KBM-7 (cell line): Measurements from ENCODE around the gene BRD9.
"Not testable (repeated sequence)": the region's sequence is repeated elsewhere in the genome, so short reads cannot be mapped to it uniquely, and the experiment has no call there.

Source experiments
- DNase-seq: peaks from one replicate; pipeline ENCODE4 v3.0.0-alpha.2; 2015
- in situ Hi-C: fragments of 300-500 bp; cut with MboI; formaldehyde crosslinking; loops from 2 replicates; pipeline ENCODE4 v1.14.3; 2020; ENCODE audit warnings: low sequenced_read_pairs, low pct_unique_long_range_greater_than_20kb, mixed read lengths

Gene BRD9

GRCh38 chr5:885127-885442 is 7.5 kb downstream of the BRD9 start:
- in situ Hi-C loops = no loop called here
- DNase-seq = no peak

- no peak for DNase-seq
- in situ Hi-C loops = no loop called here
These were observed 8.1 kb downstream of the BRD9 start for GRCh38 chr5:884345-885126.

- DNase-seq = no peak
- in situ Hi-C loops = no loop called here
These were observed 9.0 kb downstream of the BRD9 start for GRCh38 chr5:883475-884181.

GRCh38 chr5:882253-883183 is 10.1 kb downstream of the BRD9 start:
- DNase-seq = no peak
- in situ Hi-C loops = no loop called here

GRCh38 chr5:881551-881935 is 11.1 kb downstream of the BRD9 start:
- DNase-seq = no peak
- in situ Hi-C loops = no loop called here

GRCh38 chr5:880816-881550 is 11.6 kb downstream of the BRD9 start:
- in situ Hi-C loops = no loop called here
- no peak for DNase-seq

- DNase-seq, in situ Hi-C loops: not testable (repeated sequence)
These were observed 13.9 kb downstream of the BRD9 start for GRCh38 chr5:878677-879076.

- in situ Hi-C loops = no loop called here
These were observed 14.5 kb downstream of the BRD9 start for GRCh38 chr5:878125-878524.

GRCh38 chr5:876398-877365 is 15.9 kb downstream of the BRD9 start:
- in situ Hi-C loops = no loop called here
- DNase-seq = no peak

More at GRCh38 chr5:878125-878524, 14.5 kb downstream of the BRD9 start:
- DNase-seq = no peak

- in situ Hi-C loops = no loop called here
- no peak for DNase-seq
These were observed 16.7 kb downstream of the BRD9 start for GRCh38 chr5:875931-876330.

- no peak for DNase-seq
- in situ Hi-C loops = no loop called here
These were observed 19.3 kb downstream of the BRD9 start for GRCh38 chr5:873328-873727.

- in situ Hi-C loops = no loop called here
- DNase-seq = no peak
These were observed 20.3 kb downstream of the BRD9 start for GRCh38 chr5:872301-872700.

- DNase-seq = no peak
- in situ Hi-C loops = no loop called here
These were observed 20.9 kb downstream of the BRD9 start for GRCh38 chr5:871596-872298.

GRCh38 chr5:870956-871355 is 21.6 kb downstream of the BRD9 start:
- in situ Hi-C loops = no loop called here

GRCh38 chr5:868428-869135 is 24.0 kb downstream of the BRD9 start:
- DNase-seq = no peak
- in situ Hi-C loops = no loop called here

More at GRCh38 chr5:870956-871355, 21.6 kb downstream of the BRD9 start:
- DNase-seq = no peak

- in situ Hi-C loops = no loop called here
- DNase-seq = no peak
These were observed 25.2 kb downstream of the BRD9 start for GRCh38 chr5:867300-867870.

GRCh38 chr5:865771-866170 is 26.8 kb downstream of the BRD9 start:
- in situ Hi-C loops = no loop called here
- DNase-seq = no peak
